ENCODE data around the gene SPRR2G.
"Not testable (repeated sequence)": the region's sequence is repeated elsewhere in the genome, so short reads cannot be mapped to it uniquely, and the experiment has no call there.

The SPRR2G gene

DNA sequence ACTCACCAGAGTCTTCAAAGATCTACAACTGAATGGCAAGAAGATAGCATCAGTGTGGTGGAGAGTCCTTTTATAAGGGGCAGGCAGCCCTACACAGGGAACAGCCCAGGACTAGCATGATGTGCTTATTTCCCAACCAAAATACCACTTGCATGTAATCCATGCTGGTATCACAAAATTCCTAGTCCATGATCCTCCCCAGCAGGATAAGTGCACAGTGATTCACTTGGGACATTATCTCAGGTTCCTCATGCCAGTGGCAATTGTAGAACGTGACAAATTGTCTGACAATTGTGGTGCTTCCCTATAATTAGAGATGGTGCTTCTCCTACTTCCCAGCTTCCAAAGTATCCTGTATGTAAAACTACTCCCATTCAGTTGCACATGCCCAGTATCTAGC lies at the start of gene SPRR2G:
Gene SPRR2G, minus strand, starts transcription at position 45 of the 400 bp plus-strand sequence. CDS start 780 bp downstream, outside the sequence.
- no peak for DNase-seq

DNA sequence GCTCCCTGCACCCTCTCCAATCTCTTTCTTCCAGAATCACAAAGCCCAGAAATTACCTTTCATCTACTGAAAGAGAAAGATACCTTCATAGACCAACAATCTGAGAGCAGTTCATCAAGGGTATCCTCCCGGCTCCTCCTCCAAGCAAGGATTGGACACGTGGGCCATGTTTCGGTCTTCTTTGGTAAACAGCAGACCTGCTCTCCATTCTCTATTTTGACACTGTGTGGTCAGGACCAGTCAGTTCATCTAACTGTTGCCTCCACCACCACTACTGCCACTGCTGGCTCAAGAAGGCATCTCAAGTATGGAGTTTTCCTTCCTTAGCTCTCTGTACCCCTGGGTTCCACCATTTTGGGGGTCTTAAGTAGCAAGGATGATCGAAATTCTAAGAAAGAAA lies 44.5 kb upstream of the SPRR2G start:
- no peak for DNase-seq

DNA sequence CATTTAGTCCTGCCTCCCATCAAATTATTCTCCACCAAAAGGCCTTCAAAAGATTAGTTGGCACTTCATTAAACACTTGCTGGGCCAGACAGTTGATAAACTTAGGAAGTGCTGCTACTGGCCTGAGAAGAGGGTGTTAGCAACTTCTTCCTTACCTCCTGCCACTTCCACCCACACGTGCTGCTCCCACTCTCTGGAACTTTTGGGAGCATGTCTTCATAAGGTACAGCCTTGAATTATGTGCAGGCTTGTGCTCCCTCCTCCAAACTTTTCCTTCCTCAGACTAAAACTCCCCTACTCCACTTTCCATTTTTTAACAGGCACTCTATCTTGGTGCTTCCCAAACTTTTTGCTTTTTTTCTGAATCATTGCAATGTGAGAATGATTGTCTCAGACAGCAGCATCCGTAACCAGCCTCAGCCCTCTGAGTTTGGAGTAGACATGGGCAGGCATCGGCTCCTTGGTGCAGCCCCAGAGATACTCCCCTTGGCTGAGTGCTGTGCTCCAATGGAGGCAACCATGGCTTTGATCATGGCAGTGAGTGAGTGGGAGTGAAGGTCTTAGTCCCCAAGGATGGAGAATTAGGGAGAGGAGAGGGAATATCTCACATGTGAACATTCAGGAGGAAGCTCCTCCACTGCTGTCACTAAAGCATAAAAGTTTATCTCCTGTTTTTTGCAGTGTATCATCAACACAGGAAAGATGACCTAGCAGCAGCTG lies 43.8 kb upstream of the SPRR2G start:
- no peak for DNase-seq

DNA sequence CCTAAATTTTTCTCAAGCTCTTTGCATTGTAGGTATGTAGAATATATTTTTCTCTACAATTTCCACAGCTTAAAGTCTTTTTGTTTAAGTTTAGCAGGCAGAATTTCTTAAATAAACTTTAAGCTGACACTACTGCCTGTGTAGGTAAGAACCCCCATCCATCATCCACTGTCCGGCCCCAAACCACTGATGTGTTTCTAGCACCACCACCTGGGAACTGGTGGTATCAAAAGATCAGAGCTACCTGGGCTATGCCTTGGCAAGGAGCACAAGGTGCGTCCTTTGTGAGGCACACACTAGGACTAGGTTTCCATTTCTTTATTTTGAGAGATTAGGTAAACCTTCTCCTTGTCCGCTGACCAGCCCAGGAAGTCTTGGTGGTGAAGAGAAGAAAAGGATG lies 42.0 kb upstream of the SPRR2G start:
- no peak for DNase-seq

DNA sequence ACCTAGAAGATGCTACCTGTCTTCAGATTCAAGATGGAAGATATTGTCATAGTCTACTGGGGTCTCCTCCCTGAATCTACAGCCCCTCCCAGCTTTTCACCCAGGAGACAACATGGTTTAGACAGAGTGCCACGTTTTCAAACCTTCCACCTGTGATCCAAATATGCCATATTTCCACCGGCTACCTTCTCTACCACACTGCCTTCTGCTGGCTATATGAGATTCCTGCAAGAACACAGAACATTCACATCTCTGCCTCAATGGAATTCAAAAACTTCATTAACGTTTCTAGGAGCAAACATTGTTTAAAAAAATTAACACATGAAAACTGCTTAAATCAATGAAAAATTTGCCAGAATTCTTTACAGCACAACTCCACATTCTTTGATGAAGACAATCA lies 39.7 kb upstream of the SPRR2G start:
- no peak for DNase-seq

DNA sequence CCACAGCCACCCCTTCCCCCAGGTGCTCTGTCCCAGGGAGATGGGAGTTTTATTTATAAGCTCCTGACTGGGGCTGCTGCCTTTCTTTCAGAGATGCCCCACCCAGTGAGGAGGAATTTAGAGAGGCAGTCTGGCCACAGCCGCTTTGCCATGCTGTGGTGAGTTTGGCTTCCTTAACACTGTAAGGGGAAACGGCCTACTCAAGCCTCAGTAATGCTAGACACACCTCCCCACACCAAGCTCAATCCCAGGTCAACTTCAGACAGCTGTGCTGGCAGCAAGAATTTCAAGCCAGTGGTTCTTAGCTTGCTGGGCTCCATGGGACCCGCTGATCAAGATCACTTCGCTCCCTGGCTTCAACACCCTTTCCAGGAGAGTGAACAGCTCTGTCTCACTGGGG lies 37.6 kb upstream of the SPRR2G start:
- DNase-seq = not testable (repeated sequence)

DNA sequence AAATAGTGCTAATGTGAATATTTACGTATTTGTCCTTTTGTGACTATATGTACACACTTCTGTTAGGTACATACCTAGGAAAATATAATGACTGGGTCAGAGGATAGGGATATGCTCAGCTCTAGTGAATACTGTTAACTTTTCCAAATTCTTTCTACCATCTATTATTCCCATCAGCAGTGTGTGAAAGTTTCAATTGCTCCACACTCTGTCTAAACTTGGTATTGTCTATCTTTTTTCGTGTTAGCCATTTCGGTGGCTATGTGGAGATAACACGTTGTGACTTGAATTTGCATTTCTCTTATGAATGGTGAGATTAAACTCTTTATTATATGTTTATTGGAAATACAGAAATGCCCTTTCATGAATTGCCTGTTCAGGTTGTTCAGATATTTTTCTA lies 29.9 kb upstream of the SPRR2G start:
- no peak for DNase-seq

DNA sequence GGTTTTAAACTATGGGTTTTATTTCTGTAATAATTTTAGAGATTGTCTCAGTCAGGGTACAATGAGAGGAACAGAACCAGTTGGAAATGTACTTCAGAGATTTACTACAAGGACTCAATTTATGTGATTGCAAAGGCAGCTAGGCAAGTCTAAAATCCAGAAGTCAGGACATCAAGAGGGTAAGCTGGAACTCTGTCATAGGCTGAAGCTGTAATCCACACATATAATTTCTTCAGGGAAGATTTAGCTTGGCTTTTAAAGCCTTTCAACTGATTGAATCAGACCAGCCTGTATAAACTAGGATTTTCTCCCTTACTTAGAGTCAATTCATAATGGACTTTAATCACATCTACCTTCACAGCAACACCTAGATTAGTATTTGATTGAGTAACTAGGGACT lies 28.2 kb upstream of the SPRR2G start:
- no peak for DNase-seq

DNA sequence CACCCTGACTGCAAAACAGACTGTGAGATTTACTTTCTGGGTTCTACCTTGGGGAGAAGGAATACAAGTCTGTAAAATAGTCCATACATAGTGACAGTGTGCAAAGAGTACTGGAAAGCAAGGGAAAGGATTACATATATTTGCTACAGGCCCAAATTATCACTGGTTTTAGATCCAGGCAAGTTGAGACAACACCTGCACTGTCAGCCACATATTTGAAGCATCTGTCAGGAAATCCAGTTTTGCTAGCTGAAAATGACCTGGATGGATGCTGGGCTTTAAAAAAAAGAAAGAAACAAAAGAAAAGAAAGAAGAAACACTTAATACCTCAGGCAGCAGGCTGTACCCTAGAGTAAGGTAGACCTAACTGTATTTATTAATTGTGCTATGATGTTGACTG lies 23.9 kb upstream of the SPRR2G start:
- DNase-seq = no peak

DNA sequence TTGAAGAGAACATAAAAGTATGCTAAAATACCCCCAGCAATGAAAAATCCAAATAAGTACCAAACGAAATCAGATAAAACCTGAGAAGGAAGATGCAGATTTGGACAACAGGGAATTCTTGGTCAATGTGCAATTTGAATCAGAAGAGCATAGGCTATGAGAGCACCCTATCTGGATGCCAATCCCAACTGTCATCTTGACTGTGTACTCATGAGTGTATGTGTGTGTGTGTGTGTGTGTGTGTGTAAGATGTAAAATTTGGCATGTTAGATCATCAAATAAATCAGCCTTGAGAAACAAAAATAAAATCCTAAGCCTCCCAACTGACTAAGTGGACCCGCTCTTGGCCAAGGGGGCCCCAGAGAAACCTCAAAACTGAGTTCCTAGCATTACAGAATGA lies 18.0 kb upstream of the SPRR2G start:
- no peak for DNase-seq

DNA sequence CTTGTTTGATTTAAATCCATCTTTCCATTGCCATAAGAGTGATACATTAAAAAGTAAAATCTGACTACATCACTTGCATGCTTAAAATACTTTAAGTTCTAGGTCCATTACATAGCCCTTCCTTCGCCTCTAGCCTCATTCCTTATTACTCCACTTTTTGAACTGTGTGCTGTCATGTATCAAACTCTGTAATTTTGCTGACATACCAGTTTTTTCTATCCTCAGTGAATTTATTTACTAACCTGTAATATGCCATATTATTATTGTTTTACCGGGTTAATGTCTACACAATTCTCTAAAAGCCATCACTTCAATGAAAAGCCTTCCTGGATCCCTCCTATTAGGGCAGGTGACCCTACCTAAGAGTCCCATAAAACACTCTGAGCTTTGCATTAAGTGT lies 4.9 kb upstream of the SPRR2G start:
- no peak for DNase-seq

DNA sequence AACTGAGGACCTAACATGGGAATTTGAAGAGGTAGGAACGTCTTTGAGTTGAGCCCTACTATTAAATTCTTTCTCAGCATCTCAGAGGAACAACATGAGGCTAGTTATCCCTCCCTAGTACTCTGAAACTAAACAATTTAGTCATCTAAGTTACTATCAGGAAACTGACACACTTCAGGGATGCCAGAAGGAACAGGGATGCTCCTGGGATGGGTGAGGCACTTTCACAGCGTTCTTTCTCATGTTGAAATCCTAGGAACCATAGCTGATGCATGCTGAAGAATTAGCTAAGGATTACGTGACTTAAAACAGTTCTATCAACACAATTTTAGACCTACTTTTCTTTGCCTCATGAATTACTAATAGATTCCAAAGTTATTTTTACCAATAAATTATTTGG lies 1.8 kb upstream of the SPRR2G start:
- DNase-seq = no peak

DNA sequence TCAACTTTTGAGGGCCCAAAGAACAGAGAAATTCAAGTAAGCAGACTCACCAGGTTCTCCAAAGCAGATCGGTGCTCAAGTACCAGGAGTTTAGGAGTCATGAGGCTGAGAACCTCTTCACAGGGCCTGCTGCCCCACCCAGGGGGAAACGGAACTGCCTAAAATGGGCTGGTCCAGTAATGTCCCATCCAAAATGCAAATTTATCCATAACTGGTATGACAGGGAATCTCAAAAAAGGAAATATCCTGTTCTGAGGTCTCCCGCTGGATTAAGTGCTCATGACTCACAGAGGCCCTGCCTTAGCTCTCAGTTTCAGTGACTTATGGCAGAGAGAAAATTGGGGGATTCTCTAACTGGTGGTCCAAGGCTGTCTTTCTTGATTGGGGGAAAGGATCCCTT lies 9.3 kb downstream of the SPRR2G start:
- no peak for DNase-seq

DNA sequence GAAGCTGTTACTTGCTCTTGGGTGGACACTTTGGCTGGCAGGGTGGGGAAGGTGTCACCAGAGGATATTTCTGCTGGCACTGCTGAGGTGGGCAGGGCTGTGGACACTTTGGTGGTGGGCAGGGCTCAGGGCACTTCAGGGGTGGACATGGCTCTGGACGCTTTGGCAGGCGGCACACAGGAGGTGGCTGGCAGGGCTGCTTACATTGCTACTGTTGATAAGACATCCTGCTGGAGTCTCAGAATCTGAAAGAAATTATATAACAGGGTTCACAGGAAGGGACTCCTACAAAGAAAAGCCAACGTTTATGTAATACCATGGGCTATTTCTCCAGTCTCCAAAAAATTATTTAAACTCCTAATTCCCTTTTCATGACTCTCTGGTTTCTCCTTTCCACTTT lies 10.2 kb downstream of the SPRR2G start:
- no peak for DNase-seq

DNA sequence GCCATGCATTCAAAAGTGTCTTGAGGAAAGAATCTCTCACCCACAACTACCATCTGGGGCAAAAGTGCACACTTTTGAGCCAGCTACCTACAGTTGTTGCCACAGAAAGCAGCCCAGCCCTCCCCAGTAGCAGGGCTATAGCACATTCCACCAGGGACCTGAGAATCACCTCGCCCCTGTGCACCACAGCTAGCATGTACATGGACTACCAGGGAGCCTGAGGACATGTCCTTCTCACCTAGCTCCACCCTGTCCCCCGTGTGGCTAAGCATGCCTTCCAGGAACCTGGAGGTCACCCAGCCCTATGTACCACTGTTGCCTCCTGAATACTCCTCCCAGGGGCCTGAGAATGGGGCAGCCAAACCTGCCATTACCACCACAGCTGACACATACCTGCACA lies 16.9 kb downstream of the SPRR2G start:
- DNase-seq = no peak

DNA sequence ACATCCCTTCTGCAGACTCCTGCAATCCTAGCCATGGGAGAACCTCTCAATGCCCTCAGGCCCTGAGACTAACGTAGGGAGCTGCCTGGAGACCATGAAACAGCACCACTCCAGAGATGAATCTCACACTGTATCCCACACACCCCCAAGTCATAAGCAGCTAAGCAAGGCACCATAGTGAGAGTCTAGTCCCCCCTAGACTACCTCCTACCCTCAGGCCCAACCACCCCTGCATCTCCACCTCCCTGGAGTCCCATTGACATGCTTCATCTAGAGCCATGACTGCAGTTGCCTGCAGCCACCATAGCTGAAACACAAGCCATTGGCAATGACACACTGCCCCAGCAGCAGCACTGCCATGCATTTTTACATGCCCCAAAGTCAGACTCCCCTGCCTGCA lies 17.4 kb downstream of the SPRR2G start:
- no peak for DNase-seq

DNA sequence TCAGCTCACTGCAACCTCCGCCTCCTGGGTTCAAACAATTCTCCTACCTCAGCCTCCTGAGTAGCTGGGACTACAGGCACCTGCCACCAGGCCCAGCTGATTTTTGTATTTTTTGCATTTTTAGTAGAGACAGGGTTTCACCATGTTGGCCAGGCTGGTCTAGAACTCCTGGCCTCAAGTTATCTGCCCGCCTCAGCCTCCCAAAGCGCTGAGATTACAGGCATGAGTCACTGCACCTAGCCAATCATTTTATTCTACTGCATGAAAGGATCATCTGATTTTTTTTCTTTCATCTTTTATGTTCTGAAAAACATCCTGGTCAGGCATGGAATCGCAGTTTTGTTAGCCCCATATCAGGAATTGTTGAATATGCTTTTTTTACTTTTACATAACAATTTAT lies 22.0 kb downstream of the SPRR2G start:
- not testable (repeated sequence) for DNase-seq

DNA sequence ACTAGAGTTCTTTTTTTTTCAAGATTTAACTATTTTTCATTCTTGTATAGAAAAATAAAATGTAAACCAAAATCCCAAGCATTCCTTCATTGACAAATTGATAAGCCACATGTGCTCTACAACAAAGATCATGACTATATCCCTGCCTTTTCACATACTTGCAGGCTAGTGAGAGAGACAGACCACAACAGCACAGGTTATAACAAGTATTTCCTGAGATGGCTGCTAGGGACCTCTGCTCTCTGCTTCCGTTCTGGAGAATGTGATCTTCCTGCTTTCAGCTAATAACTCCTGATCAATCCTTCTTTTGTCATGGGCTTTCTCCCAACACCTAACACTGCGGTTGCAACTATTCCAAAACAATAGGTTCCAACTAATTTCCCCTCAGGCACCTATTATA lies 23.4 kb downstream of the SPRR2G start:
- no peak for DNase-seq

DNA sequence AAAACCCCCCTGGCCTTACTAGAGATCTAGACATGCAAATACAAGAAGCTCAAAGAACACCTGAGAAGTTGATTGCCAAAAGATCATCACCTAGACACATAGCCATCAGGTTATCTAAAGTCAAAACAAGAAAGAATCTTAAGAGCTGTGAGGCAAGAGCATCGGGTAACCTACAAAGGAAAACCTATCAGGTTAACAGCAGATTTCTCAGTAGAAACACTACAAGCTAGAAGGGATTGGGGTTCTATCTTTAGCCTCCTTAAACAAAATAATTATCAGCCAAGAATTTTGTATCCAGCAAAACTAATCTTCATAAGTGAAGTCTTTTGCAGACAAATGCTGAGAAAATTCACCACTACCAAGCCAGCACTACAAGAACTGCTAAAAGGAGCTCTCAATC lies 25.2 kb downstream of the SPRR2G start:
- DNase-seq = no peak

DNA sequence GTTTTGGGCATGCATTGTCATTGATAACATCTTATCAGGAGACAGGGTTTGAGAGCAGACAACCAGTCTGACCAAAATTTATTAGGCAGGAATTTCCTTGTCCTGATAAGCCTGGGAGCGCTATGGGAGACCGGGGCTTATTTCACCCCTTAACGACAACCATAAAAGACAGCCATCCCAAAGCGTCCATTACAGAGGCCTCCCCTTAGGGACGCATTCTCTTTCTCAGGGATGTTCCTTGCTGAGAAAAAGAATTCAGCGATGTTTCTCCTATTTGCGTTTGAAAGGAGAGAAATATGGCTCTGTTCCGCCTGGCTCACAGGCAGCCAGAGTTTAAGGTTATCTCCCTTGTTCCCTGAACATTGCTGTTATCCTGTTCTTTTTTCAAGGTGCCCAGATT lies 26.9 kb downstream of the SPRR2G start:
- not testable (repeated sequence) for DNase-seq

DNA sequence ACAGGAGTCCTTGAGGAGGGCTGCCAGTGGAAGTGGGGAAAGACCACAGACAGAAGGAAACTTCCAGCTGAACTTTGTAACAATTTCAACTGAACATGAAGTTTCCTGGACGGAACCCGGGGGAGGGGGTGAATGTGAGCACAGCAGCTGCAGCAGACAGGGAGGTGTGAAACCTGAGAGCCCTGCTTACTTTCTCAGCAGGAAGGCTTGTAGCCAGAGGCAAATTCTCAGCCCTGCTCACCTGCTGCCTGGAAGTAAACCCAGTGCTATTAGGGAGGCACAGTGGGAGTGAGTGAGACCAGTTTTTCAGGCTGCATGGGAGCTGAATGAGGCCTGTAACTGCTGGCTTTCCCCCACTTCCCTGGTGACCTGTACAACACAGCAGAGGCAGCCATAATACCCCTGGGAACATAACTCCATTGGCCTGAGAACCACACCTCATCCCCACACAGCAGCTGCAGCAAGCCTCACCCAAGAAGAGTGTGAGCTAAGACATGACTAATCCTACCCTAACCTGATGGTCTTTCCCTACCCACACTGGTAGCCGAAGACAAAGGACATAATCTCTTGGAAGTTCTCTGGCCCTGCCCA lies 27.8 kb downstream of the SPRR2G start:
- DNase-seq = no peak

DNA sequence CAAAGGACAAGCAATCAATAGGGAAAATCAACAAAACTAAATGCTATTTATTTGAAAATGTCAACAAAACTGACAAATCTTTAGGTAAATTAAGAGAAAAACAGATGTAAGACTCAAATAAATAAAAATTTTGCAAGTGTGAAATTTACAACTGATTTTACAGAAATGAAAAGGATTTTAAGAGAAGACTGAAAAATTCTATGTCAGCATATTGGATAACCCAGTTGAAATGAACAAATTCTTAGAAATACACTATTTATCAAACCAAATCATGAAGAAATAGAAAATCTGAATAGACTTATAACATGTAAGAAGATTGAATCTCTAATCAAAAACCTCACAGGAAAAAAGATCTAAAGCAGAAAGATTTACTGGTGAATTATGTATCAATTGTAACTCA lies 29.7 kb downstream of the SPRR2G start:
- DNase-seq = no peak

DNA sequence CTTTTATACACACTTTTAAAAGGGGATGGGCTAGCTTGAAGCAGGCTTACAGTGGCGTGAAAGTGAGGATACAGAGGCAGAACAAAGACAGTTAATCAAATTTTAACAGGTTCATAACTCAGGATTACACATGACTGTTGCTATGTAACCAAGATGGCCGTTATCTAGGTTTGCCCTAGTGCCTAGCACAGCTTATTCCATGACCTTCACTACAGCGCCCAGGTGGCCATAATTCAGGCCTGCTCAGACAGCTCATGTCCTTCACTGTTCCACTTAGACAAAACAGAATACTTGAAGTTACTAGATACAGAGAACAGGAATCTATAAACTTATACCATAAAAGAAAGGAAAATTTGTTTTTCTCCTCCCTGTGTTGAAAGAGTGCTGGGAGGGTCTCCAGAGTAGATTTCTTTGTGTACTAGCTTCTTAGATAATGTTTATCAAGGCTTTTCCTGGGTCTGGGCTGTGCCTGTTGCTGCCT lies 31.2 kb downstream of the SPRR2G start:
- DNase-seq = no peak

DNA sequence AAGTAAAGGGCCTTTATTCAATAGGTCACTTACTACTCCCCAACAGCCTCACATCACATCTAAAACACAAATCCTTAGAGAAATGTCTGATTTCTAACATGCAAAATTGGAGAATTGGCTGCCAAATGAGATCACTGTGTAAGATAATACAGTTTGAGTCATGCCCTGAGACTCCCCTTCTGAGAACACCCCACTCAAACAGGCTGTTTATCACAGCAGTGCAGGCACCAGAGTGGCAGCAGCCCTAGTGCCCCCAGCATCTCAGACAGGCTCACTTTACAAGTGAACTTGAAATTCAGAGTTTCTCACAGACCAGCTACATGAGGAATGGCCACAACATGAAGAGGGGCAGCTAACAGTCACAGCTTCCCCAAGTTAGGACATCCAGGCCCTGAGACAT lies 35.4 kb downstream of the SPRR2G start:
- not testable (repeated sequence) for DNase-seq

DNA sequence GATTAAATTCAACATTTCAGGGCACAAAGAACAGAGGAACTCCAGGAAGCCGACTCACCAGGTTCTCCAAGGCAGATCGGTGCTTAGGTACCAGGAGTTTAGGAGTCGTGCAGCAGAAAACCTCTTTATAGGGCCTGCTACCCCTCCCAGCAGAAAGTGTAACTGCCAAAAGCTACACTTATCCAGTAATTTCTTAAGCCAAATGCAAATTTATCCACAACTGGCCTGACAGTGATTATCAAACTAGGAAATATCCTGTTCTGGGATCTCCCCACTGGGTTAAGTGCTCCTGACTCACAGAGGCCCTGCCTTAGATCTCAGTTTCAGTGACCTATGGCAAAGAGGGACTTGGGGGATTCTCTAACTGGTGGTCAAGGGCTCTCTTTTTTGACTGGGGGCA lies 37.3 kb downstream of the SPRR2G start, which contains the start of gene SPRR2F:
Gene SPRR2F, minus strand, starts transcription at position 101 of the 400 bp plus-strand sequence. CDS start 783 bp downstream, outside the sequence.
- DNase-seq = no peak

Data from KG1 (cell line).